ENCODE measurements around the gene CRELD1.

CRELD1 gene

GRCh38 chr3:9914011-9914410 is 19.6 kb upstream of the CRELD1 start:
- H3K4me1 Mint-ChIP-seq (ENCODE audit: low read depth): peaks cover 65% of the 10 kb centered on the region
- no peak overlapping the region for H3K4me3 Mint-ChIP-seq
- H3K9me3 Mint-ChIP-seq: no peaks in the 10 kb centered on the region
- intact Hi-C loops (cut with micrococcal nuclease): loop anchor here (2.0 to 10.0 kb wide), 2 partner anchors 23 to 209 kb away; partner anchors contain the start of genes CPNE9 and JAGN1
- peaks cover 3% of the 10 kb centered on the region for H3K27me3 Mint-ChIP-seq
- H3K36me3 Mint-ChIP-seq (ENCODE audit: low read depth): no peaks in the 10 kb centered on the region
- H3K27ac Mint-ChIP-seq: peak overlapping the region; percentile 89

GRCh38 chr3:9914559-9915253 is 18.9 kb upstream of the CRELD1 start:
- Mint-ChIP-seq H3K9me3 (no peaks in the 10 kb centered on the region), H3K27me3 (peaks cover 3% of the 10 kb centered on the region), H3K36me3 (ENCODE audit: low read depth) (no peaks in the 10 kb centered on the region), H3K4me1 (ENCODE audit: low read depth) (peaks cover 58% of the 10 kb centered on the region), H3K27ac (peak overlapping the region; percentile 89), H3K4me3 (peak overlapping the region; percentile 79)
- intact Hi-C loops (cut with micrococcal nuclease): loop anchor here (2.0 to 10.0 kb wide), 3 partner anchors 24 to 210 kb away; partner anchors contain the start of genes CPNE9 and JAGN1

GRCh38 chr3:9915254-9916141 is 18.1 kb upstream of the CRELD1 start:
- Mint-ChIP-seq H3K9me3 (no peaks in the 10 kb centered on the region), H3K4me1 (ENCODE audit: low read depth) (peaks cover 55% of the 10 kb centered on the region), H3K36me3 (ENCODE audit: low read depth) (no peaks in the 10 kb centered on the region), H3K27ac (peak overlapping the region; percentile 89), H3K4me3 (peak overlapping the region; percentile 79), H3K27me3 (peaks cover 3% of the 10 kb centered on the region)
- intact Hi-C loops (cut with micrococcal nuclease): loop anchor here (2.0 to 10.0 kb wide), 4 partner anchors 17 to 211 kb away; partner anchors contain the start of genes CPNE9, CRELD1 and JAGN1

GRCh38 chr3:9916346-9916733 is 17.3 kb upstream of the CRELD1 start:
- peak overlapping the region; percentile 89 for H3K27ac Mint-ChIP-seq
- peak overlapping the region; percentile 79 for H3K4me3 Mint-ChIP-seq
- no peaks in the 10 kb centered on the region for H3K9me3 Mint-ChIP-seq
- H3K36me3 Mint-ChIP-seq (ENCODE audit: low read depth): peaks cover 5% of the 10 kb centered on the region
- H3K27me3 Mint-ChIP-seq: peaks cover 3% of the 10 kb centered on the region
- intact Hi-C loops (cut with micrococcal nuclease): loop anchor here (2.0 to 10.0 kb wide), 3 partner anchors 16 to 212 kb away; partner anchors contain the start of genes CPNE9 and CRELD1
- peaks cover 51% of the 10 kb centered on the region for H3K4me1 Mint-ChIP-seq (ENCODE audit: low read depth)

GRCh38 chr3:9916734-9917680 is 16.6 kb upstream of the CRELD1 start, which contains the start of gene IL17RC:
TSS of gene IL17RC (plus strand) at chr3:9917098. CDS start at chr3:9917316, 218 bp downstream.
- intact Hi-C loops (cut with micrococcal nuclease): loop anchor here (2.0 to 10.0 kb wide), 3 partner anchors 16 to 212 kb away; partner anchors contain the start of genes CPNE9 and CRELD1
- Mint-ChIP-seq H3K4me1 (ENCODE audit: low read depth) (peaks cover 44% of the 10 kb centered on the region), H3K4me3 (peak within 1 kb of the TSS; percentile 79), H3K9me3 (no peaks in the 10 kb centered on the region), H3K36me3 (ENCODE audit: low read depth) (peaks cover 5% of the 10 kb centered on the region), H3K27ac (peak within 1 kb of the TSS; percentile 89), H3K27me3 (peaks cover 3% of the 10 kb centered on the region)

GRCh38 chr3:9917820-9918219 is 15.8 kb upstream of the CRELD1 start:
- Mint-ChIP-seq H3K4me1 (ENCODE audit: low read depth) (peaks cover 37% of the 10 kb centered on the region), H3K4me3 (no peak overlapping the region), H3K36me3 (ENCODE audit: low read depth) (peaks cover 5% of the 10 kb centered on the region), H3K27me3 (no peaks in the 10 kb centered on the region), H3K27ac (peak overlapping the region; percentile 89), H3K9me3 (no peaks in the 10 kb centered on the region)
- intact Hi-C loops (cut with micrococcal nuclease): loop anchor here (2.0 to 10.0 kb wide), 3 partner anchors 15 to 213 kb away; partner anchors contain the start of genes CPNE9 and CRELD1

GRCh38 chr3:9918261-9919038 is 15.2 kb upstream of the CRELD1 start:
- intact Hi-C loops (cut with micrococcal nuclease): loop anchor here (5.0 to 10.0 kb wide), 2 partner anchors 71 to 214 kb away; partner anchors contain the start of gene CPNE9
- H3K27me3 Mint-ChIP-seq: no peaks in the 10 kb centered on the region
- peaks cover 5% of the 10 kb centered on the region for H3K36me3 Mint-ChIP-seq (ENCODE audit: low read depth)

GRCh38 chr3:9928158-9928557 is 5.5 kb upstream of the CRELD1 start:
- H3K9me3 Mint-ChIP-seq: no peaks in the 10 kb centered on the region
- intact Hi-C loops (cut with micrococcal nuclease): no loop called here
- H3K27me3 Mint-ChIP-seq: no peaks in the 10 kb centered on the region
- H3K36me3 Mint-ChIP-seq (ENCODE audit: low read depth): peaks cover 53% of the 10 kb centered on the region
- H3K27ac Mint-ChIP-seq: no peak overlapping the region
- H3K4me3 Mint-ChIP-seq: no peak overlapping the region
- H3K4me1 Mint-ChIP-seq (ENCODE audit: low read depth): peaks cover 15% of the 10 kb centered on the region

More at GRCh38 chr3:9918261-9919038, 15.2 kb upstream of the CRELD1 start:
- Mint-ChIP-seq H3K4me3 (no peak overlapping the region), H3K27ac (peak overlapping the region; percentile 89), H3K9me3 (no peaks in the 10 kb centered on the region), H3K4me1 (ENCODE audit: low read depth) (peaks cover 37% of the 10 kb centered on the region)

- no peak overlapping the region for H3K27ac Mint-ChIP-seq
- intact Hi-C loops (cut with micrococcal nuclease): loop anchor here (5.0 to 10.0 kb wide), 3 partner anchors 89 to 294 kb away; partner anchors contain the start of genes FANCD2 and RPUSD3
- H3K27me3 Mint-ChIP-seq: no peaks in the 10 kb centered on the region
- peaks cover 58% of the 10 kb centered on the region for H3K36me3 Mint-ChIP-seq (ENCODE audit: low read depth)
- H3K4me3 Mint-ChIP-seq: no peak overlapping the region
- H3K9me3 Mint-ChIP-seq: no peaks in the 10 kb centered on the region
- H3K4me1 Mint-ChIP-seq (ENCODE audit: low read depth): peaks cover 36% of the 10 kb centered on the region
Measured at GRCh38 chr3:9930804-9931418, 2.7 kb upstream of the CRELD1 start.

- no peaks in the 10 kb centered on the region for H3K9me3 Mint-ChIP-seq
- peak overlapping the region; percentile 99 for H3K4me3 Mint-ChIP-seq
- intact Hi-C loops (cut with micrococcal nuclease): loop anchor here (2.0 to 10.0 kb wide), 5 partner anchors 14 to 292 kb away; partner anchors contain the start of genes FANCD2, IL17RC and RPUSD3
- peaks cover 40% of the 10 kb centered on the region for H3K4me1 Mint-ChIP-seq (ENCODE audit: low read depth)
- peak overlapping the region; percentile 99 for H3K27ac Mint-ChIP-seq
- H3K27me3 Mint-ChIP-seq: no peaks in the 10 kb centered on the region
- H3K36me3 Mint-ChIP-seq (ENCODE audit: low read depth): peaks cover 71% of the 10 kb centered on the region
Measured at GRCh38 chr3:9932535-9932842, 1.1 kb upstream of the CRELD1 start.

- H3K4me1 Mint-ChIP-seq (ENCODE audit: low read depth): peaks cover 40% of the 10 kb centered on the region
- H3K4me3 Mint-ChIP-seq: peak overlapping the region; percentile 99
- H3K36me3 Mint-ChIP-seq (ENCODE audit: low read depth): peaks cover 73% of the 10 kb centered on the region
- H3K27me3 Mint-ChIP-seq: no peaks in the 10 kb centered on the region
- peak overlapping the region; percentile 99 for H3K27ac Mint-ChIP-seq
- no peaks in the 10 kb centered on the region for H3K9me3 Mint-ChIP-seq
- intact Hi-C loops (cut with micrococcal nuclease): loop anchor here (2.0 to 10.0 kb wide), 5 partner anchors 14 to 292 kb away; partner anchors contain the start of genes FANCD2, IL17RC and RPUSD3
Measured at GRCh38 chr3:9932843-9933560, 632 bp upstream of the CRELD1 start.
